B cell (primary cell): ENCODE results near the gene USH2A. TPM values are rescaled to one million over a fixed set of nuclear protein-coding genes. Genes with fewer than 3 reads are reported as not detected.

ENCODE experiments used
- ATAC-seq: fragments of 200-7000 bp; cut with Tn5 transposase; one replicate; pipeline ENCODE4 v1.10.0; 2021; ENCODE audit warnings: low read depth, mild to moderate bottlenecking, moderate number of reproducible peaks, moderate library complexity
- CTCF ChIA-PET: fragments of 350-600 bp; sonication (Branson Sonifier 250); formaldehyde crosslinking; loops from one replicate; lab custom pipeline; 2021; ENCODE audit warnings: antibody characterized with exemption, inconsistent platforms; lab: Charles Lee
- POLR2A ChIA-PET: fragments of 350-600 bp; sonication (Branson Sonifier 250); formaldehyde crosslinking; loops from one replicate; lab custom pipeline; 2021; ENCODE audit warnings: antibody characterized with exemption; lab: Charles Lee
- DNase-seq: peaks from one replicate; pipeline ENCODE4 v3.0.0; 2013
- H2AFZ ChIP-seq: 2 replicates; pipeline ENCODE4 v1.6.1; 2012; ENCODE audit warnings: mild to moderate bottlenecking, low read depth, low read length; ENCODE audit not compliant: insufficient read depth, poor library complexity, severe bottlenecking
- H3K27ac ChIP-seq, 2 donors: 1 replicate in 1 of 2; 2 replicates in 1 of 2; pipeline ENCODE4 v1.5.1; 2012 to 2013; ENCODE audit warnings: low read length in 2 of 2, mild to moderate bottlenecking in 2 of 2, moderate library complexity in 1 of 2
- H3K27me3 ChIP-seq, 4 experiments: fragments of 200-600 bp in 1 of 4; sonication (generic) in 1 of 4; replicated peaks in 1 of 4; 1 replicate in 2 of 4; 2 replicates in 2 of 4; pipeline versions ENCODE4 v1.6.1 to v1.7.0; 2013 to 2016; ENCODE audit warnings: low read length in 3 of 4, mild to moderate bottlenecking in 2 of 4, mixed read lengths in 1 of 4, moderate library complexity in 1 of 4; ENCODE audit not compliant: insufficient read depth in 4 of 4, control insufficient read depth in 3 of 4; ENCODE audit errors: control extremely low read depth in 1 of 4
- H3K36me3 ChIP-seq, 2 experiments: replicated peaks in 1 of 2; 1 replicate in 1 of 2; 2 replicates in 1 of 2; pipeline versions ENCODE4 v1.6.1 to v1.7.1; 2013; ENCODE audit warnings: low read length in 1 of 2; ENCODE audit not compliant: insufficient read depth in 2 of 2, control insufficient read depth in 1 of 2; ENCODE audit errors: control extremely low read depth in 1 of 2, extremely low read depth in 1 of 2
- H3K4me1 ChIP-seq, 2 donors: fragments of 200-600 bp in 1 of 2; sonication (generic) in 1 of 2; 1 replicate in 1 of 2; 2 replicates in 1 of 2; pipeline versions ENCODE4 v1.5.1 to v1.6.1; 2013 to 2017; ENCODE audit warnings: low read length in 2 of 2; ENCODE audit not compliant: control insufficient read depth in 2 of 2, insufficient read depth in 2 of 2
- H3K4me2 ChIP-seq: replicated peaks from 2 replicates; pipeline ENCODE3; 2012; ENCODE audit warnings: mild to moderate bottlenecking, low read depth, low read length; ENCODE audit not compliant: poor library complexity, severe bottlenecking
- H3K4me3 ChIP-seq, 5 experiments: fragments of 200-600 bp in 1 of 5; sonication (generic) in 1 of 5; 1 replicate in 3 of 5; 2 replicates in 2 of 5; pipeline versions ENCODE4 v1.5.1 to v1.7.0; 2011 to 2016; ENCODE audit warnings: low read length in 4 of 5, mild to moderate bottlenecking in 4 of 5, low read depth in 2 of 5, control low read depth in 1 of 5, moderate library complexity in 1 of 5; ENCODE audit not compliant: insufficient read depth in 1 of 5; ENCODE audit errors: control extremely low read depth in 1 of 5, extremely low read depth in 1 of 5
- H3K79me2 ChIP-seq: fragments of 200-600 bp; sonication (generic); one replicate; pipeline ENCODE4 v1.6.0; 2016; ENCODE audit warnings: low read length; ENCODE audit not compliant: control insufficient read depth, insufficient read depth
- H3K9ac ChIP-seq: fragments of 200-600 bp; sonication (generic); 2 replicates; pipeline ENCODE4 v1.6.1; 2017; ENCODE audit warnings: mild to moderate bottlenecking, low read length, moderate library complexity
- H3K9me3 ChIP-seq, 3 donors: one replicate each; pipeline versions ENCODE4 v1.6.1 to v1.7.1; 2013; ENCODE audit warnings: low read length in 2 of 3; ENCODE audit not compliant: control insufficient read depth in 2 of 3, insufficient read depth in 1 of 3; ENCODE audit errors: control extremely low read depth in 1 of 3
- H4K20me1 ChIP-seq: 2 replicates; pipeline ENCODE4 v1.6.0; 2012; ENCODE audit warnings: mild to moderate bottlenecking, low read length; ENCODE audit not compliant: insufficient read depth, control insufficient read depth, poor library complexity, severe bottlenecking
- H3K27ac Mint-ChIP-seq: one replicate; pipeline ENCODE4 v1.8.0; 2021; ENCODE audit warnings: mixed read lengths
- H3K27me3 Mint-ChIP-seq: one replicate; pipeline ENCODE4 v1.8.0; 2021; ENCODE audit warnings: mixed read lengths
- H3K4me1 Mint-ChIP-seq: one replicate; pipeline ENCODE4 v1.8.0; 2021; ENCODE audit warnings: mixed read lengths
- H3K4me3 Mint-ChIP-seq: one replicate; pipeline ENCODE4 v1.8.0; 2021; ENCODE audit warnings: mixed read lengths
- H3K9me3 Mint-ChIP-seq: one replicate; pipeline ENCODE4 v1.8.0; 2022; ENCODE audit warnings: mixed read lengths; ENCODE audit not compliant: insufficient read depth
- EZH2 ChIP-seq: IDR thresholded peaks from 2 replicates; pipeline ENCODE4 v1.6.1; 2012; ENCODE audit warnings: borderline replicate concordance, low read depth, mild to moderate bottlenecking, moderate library complexity, low read length; ENCODE audit not compliant: insufficient read depth, poor library complexity, severe bottlenecking
- WGBS: methylation state at CpG from one replicate; pipeline ENCODE4 v1.1.5; 2013; ENCODE audit warnings: missing lambda C conversion rate; ENCODE audit not compliant: insufficient coverage; 5-methylcytosine and 5-hydroxymethylcytosine counted together
- intact Hi-C: fragments of 100-400 bp; cut with micrococcal nuclease; formaldehyde crosslinking; loops from one replicate; pipeline ENCODE4 v1.10.0; 2022
- polyA plus RNA-seq: library from polyadenylated mRNA; depleted of rRNA; stranded (reverse); fragments of >200 nt; gene quantifications from 2 replicates; pipeline ENCODE4 v1.2.3, GENCODE V29; 2012
- total RNA-seq, 2 donors: library from RNA; stranded (reverse); fragments of 120-200 nt in 1 of 2; gene quantifications; 1 replicate in 1 of 2; 2 replicates in 1 of 2; pipeline versions ENCODE4 v1.2.3 to v1.2.4, GENCODE V29; 2013 to 2022
- TF ChIP-seq, protein P1 (sequence below): fragments of 200-600 bp; IDR thresholded peaks from one replicate; pipeline ENCODE4 v1.8.0; 2022; ENCODE audit warnings: antibody characterized with exemption, mild to moderate bottlenecking

USH2A gene
- total and polyA plus RNA-seq, 2 donors (not counting 1 experiment from before 2014, with no cell fraction given), result 0.01 TPM; not detected in 1

DNA sequence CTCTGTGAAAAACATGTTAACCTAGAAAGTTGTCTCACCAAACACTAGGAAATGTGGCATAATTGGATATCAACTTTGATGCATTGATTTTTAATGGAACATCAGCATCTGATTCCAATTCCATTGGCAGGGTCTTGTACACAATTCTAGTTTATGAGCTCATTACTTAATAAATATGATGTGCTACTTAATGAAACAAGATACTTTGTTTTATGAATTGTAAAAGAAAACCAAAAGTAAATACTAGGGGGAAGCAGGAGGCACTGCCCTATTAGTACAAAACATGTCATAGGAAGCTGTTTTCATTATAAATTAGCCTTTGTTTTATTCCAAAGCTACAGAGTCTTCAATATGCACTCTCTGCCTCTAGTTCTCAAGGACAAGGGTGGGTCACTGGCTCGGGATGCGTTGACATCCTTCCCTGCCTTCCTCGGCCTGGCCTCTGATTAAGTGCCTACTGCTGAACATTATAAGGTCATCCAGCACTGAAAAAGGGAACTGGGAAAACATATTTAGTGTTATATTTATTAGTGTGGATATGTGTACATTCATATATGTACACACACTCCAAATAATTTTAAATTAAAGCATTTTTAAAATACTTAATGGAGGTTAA is 185.2 kb downstream of the USH2A start:
- Mint-ChIP-seq H3K27me3 (no peaks in the 10 kb centered on the region), H3K4me3 (no peak overlapping the region), H3K27ac (no peak overlapping the region), H3K9me3 (no peaks in the 10 kb centered on the region), H3K4me1 (no peaks in the 10 kb centered on the region)
- H4K20me1 ChIP-seq, result no peaks in the 10 kb centered on the region
- H3K4me1 ChIP-seq, result no peaks in the 10 kb centered on the region
- H3K27ac ChIP-seq, result no peak overlapping the region
- 100% methylated on average over 1 of the region's 3 CpGs for WGBS
- H3K36me3 ChIP-seq, result no peaks in the 10 kb centered on the region
- H3K4me2 ChIP-seq, result no peak overlapping the region
- no peak overlapping the region for H3K9ac ChIP-seq
- intact Hi-C loops, result no loop called here
- ATAC-seq (no peak), DNase-seq (no peak)
- TF ChIP-seq, protein P1, sequence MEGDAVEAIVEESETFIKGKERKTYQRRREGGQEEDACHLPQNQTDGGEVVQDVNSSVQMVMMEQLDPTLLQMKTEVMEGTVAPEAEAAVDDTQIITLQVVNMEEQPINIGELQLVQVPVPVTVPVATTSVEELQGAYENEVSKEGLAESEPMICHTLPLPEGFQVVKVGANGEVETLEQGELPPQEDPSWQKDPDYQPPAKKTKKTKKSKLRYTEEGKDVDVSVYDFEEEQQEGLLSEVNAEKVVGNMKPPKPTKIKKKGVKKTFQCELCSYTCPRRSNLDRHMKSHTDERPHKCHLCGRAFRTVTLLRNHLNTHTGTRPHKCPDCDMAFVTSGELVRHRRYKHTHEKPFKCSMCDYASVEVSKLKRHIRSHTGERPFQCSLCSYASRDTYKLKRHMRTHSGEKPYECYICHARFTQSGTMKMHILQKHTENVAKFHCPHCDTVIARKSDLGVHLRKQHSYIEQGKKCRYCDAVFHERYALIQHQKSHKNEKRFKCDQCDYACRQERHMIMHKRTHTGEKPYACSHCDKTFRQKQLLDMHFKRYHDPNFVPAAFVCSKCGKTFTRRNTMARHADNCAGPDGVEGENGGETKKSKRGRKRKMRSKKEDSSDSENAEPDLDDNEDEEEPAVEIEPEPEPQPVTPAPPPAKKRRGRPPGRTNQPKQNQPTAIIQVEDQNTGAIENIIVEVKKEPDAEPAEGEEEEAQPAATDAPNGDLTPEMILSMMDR, result no peak
- no peak for TF ChIP-seq EZH2
- no peaks in the 10 kb centered on the region for H3K27me3 ChIP-seq
- no peaks in the 10 kb centered on the region for H3K79me2 ChIP-seq
- ChIA-PET CTCF (no interaction called here), POLR2A (no interaction called here)
- no peak overlapping the region for H3K4me3 ChIP-seq
- no peaks in the 10 kb centered on the region for H3K9me3 ChIP-seq
- no peak overlapping the region for H2AFZ ChIP-seq

DNA sequence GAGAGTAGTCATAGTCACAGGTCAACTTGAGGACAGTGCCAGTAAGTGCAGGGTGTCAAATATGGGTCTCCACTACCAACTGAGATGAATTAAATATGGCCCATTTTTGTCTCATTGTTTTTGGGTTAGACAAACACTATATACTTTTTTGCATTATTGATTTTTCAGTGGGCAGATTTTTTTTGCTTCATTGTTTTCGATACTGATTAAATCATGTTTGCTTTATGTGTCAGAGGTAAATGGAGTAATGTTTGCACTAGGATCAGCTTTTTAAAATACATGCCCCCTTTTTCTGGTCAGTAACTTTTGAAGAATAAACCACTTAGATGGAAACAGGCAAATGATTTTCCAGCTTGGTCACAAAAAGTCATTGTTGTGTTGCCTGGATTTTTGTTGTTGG is 199.0 kb downstream of the USH2A start:
- POLR2A ChIA-PET, result no interaction called here
- H3K27ac Mint-ChIP-seq, result no peak overlapping the region
- Histone ChIP-seq H3K36me3 (no peaks in the 10 kb centered on the region), H3K79me2 (no peaks in the 10 kb centered on the region), H3K4me3 (no peak overlapping the region), H3K27ac (no peak overlapping the region), H3K9me3 (peaks cover 0 to 1% (median 0%) of the 10 kb centered on the region in 3 donors), H3K27me3 (no peaks in the 10 kb centered on the region), H4K20me1 (no peaks in the 10 kb centered on the region), H3K4me1 (peaks cover 3 to 5% of the 10 kb centered on the region in 2 donors), H2AFZ (no peak overlapping the region), H3K4me2 (no peak overlapping the region), H3K9ac (no peak overlapping the region)
- DNase-seq (no peak), ATAC-seq (no peak)
- CTCF ChIA-PET, result no interaction called here
- H3K4me1 Mint-ChIP-seq, result peaks cover 3% of the 10 kb centered on the region
- H3K27me3 Mint-ChIP-seq, result no peaks in the 10 kb centered on the region
- intact Hi-C loops, result no loop called here
- H3K4me3 Mint-ChIP-seq, result no peak overlapping the region
- WGBS, result no CpG with 5 or more reads among the region's 1 CpG
- peaks cover 3% of the 10 kb centered on the region for H3K9me3 Mint-ChIP-seq
- TF ChIP-seq, protein P1, result no peak
- TF ChIP-seq EZH2, result no peak
